ENCODE data around the gene GLI3. TPM values are rescaled to one million over a fixed set of nuclear protein-coding genes. Genes with fewer than 3 reads are reported as not detected.

Gene GLI3
- total RNA-seq, 1 donor from 2014 or later, result 5.5 TPM

GRCh38 chr7:41964849-41965745 is 271.9 kb downstream of the GLI3 start:
- H3K9me3 ChIP-seq (replicated peaks), result no peaks in the 10 kb centered on the region
- peaks cover 32% of the 10 kb centered on the region for H3K36me3 ChIP-seq
- peaks cover 11% of the 10 kb centered on the region for H3K27me3 ChIP-seq (ENCODE audit: low read depth)
- intact Hi-C loops (cut with micrococcal nuclease), result no loop called here
- no peaks in the 10 kb centered on the region for H3K4me1 ChIP-seq
- DNase-seq, result no peak
- TF ChIP-seq CTCF (IDR thresholded peaks at IDR 0.05; ENCODE audit: borderline replicate concordance), result no peak
- no peak overlapping the region for H3K4me3 ChIP-seq
- H3K27ac ChIP-seq (replicated peaks), result no peak overlapping the region

- DNase-seq, result no peak
- Histone ChIP-seq H3K4me1 (no peaks in the 10 kb centered on the region), H3K27ac (replicated peaks) (no peak overlapping the region), H3K9me3 (replicated peaks) (no peaks in the 10 kb centered on the region), H3K36me3 (peaks cover 32% of the 10 kb centered on the region), H3K27me3 (ENCODE audit: low read depth) (peaks cover 19% of the 10 kb centered on the region), H3K4me3 (no peak overlapping the region)
- intact Hi-C loops (cut with micrococcal nuclease), result no loop called here
- TF ChIP-seq CTCF (IDR thresholded peaks at IDR 0.05; ENCODE audit: borderline replicate concordance), result no peak
These were observed 272.7 kb downstream of the GLI3 start for GRCh38 chr7:41964183-41964753.

GRCh38 chr7:41956705-41957104 is 280.3 kb downstream of the GLI3 start:
- peaks cover 29% of the 10 kb centered on the region for H3K4me1 ChIP-seq
- intact Hi-C loops (cut with micrococcal nuclease), result no loop called here
- no peaks in the 10 kb centered on the region for H3K9me3 ChIP-seq (replicated peaks)
- H3K27ac ChIP-seq (replicated peaks), result no peak overlapping the region
- no peaks in the 10 kb centered on the region for H3K36me3 ChIP-seq
- peaks cover 47% of the 10 kb centered on the region for H3K27me3 ChIP-seq (ENCODE audit: low read depth)
- no peak for TF ChIP-seq CTCF (IDR thresholded peaks at IDR 0.05; ENCODE audit: borderline replicate concordance)
- no peak overlapping the region for H3K4me3 ChIP-seq
- DNase-seq, result no peak

- Histone ChIP-seq H3K4me3 (peak overlapping the region; percentile 10), H3K27me3 (ENCODE audit: low read depth) (peaks cover 44% of the 10 kb centered on the region), H3K27ac (replicated peaks) (no peak overlapping the region), H3K36me3 (no peaks in the 10 kb centered on the region), H3K9me3 (replicated peaks) (no peaks in the 10 kb centered on the region), H3K4me1 (peaks cover 29% of the 10 kb centered on the region)
- intact Hi-C loops (cut with micrococcal nuclease), result no loop called here
- peak; percentile 95 for DNase-seq
- TF ChIP-seq CTCF (IDR thresholded peaks at IDR 0.05; ENCODE audit: borderline replicate concordance), result no peak
These were observed 280.9 kb downstream of the GLI3 start for GRCh38 chr7:41955893-41956675.

GRCh38 chr7:41955451-41955850 is 281.6 kb downstream of the GLI3 start:
- Histone ChIP-seq H3K27me3 (ENCODE audit: low read depth) (peaks cover 40% of the 10 kb centered on the region), H3K4me1 (peaks cover 29% of the 10 kb centered on the region), H3K27ac (replicated peaks) (no peak overlapping the region), H3K36me3 (no peaks in the 10 kb centered on the region), H3K9me3 (replicated peaks) (no peaks in the 10 kb centered on the region), H3K4me3 (no peak overlapping the region)
- no peak for DNase-seq
- intact Hi-C loops (cut with micrococcal nuclease), result no loop called here
- no peak for TF ChIP-seq CTCF (IDR thresholded peaks at IDR 0.05; ENCODE audit: borderline replicate concordance)

Data from left ventricle myocardium inferior (tissue), 1 donor.